Fibroblast of skin of back (primary cell): ENCODE measurements around the gene INKA2.
"Not testable (repeated sequence)": the region's sequence is repeated elsewhere in the genome, so short reads cannot be mapped to it uniquely, and the experiment has no call there.

Experiments used
- DNase-seq: peaks from one replicate; pipeline ENCODE4 v3.0.0-alpha.2; 2013

The INKA2 gene

GRCh38 chr1:111749628-111750027 is 10.4 kb upstream of the INKA2 start:
- DNase-seq = no peak

GRCh38 chr1:111747947-111748346 is 8.8 kb upstream of the INKA2 start:
- DNase-seq = no peak

GRCh38 chr1:111747282-111747734 is 8.1 kb upstream of the INKA2 start:
- DNase-seq = peak; percentile 73

- no peak for DNase-seq
Measured at GRCh38 chr1:111746614-111746999, 7.4 kb upstream of the INKA2 start.

GRCh38 chr1:111745675-111746613 is 6.7 kb upstream of the INKA2 start:
- no peak for DNase-seq

- DNase-seq = peak; percentile 94
Measured at GRCh38 chr1:111743679-111744101, 4.5 kb upstream of the INKA2 start.

- DNase-seq = peak; percentile 84
Measured at GRCh38 chr1:111742938-111743549, 3.8 kb upstream of the INKA2 start.

- not testable (repeated sequence) for DNase-seq
Measured at GRCh38 chr1:111742292-111742691, 3.1 kb upstream of the INKA2 start.

- peak; percentile 77 for DNase-seq
Measured at GRCh38 chr1:111739925-111740765, 950 bp upstream of the INKA2 start.

- DNase-seq = peak; percentile 66
Measured at GRCh38 chr1:111738436-111739193, 580 bp downstream of the INKA2 start.

- no peak for DNase-seq
Measured at GRCh38 chr1:111738133-111738435, 1.1 kb downstream of the INKA2 start.

GRCh38 chr1:111737216-111738132 is 1.7 kb downstream of the INKA2 start:
- peak; percentile 57 for DNase-seq

- DNase-seq = peak; percentile 74
Measured at GRCh38 chr1:111736548-111737215, 2.5 kb downstream of the INKA2 start.

- no peak for DNase-seq
Measured at GRCh38 chr1:111735858-111736544, 3.2 kb downstream of the INKA2 start.

- DNase-seq = peak; percentile 38
Measured at GRCh38 chr1:111735321-111735720, 3.9 kb downstream of the INKA2 start.

GRCh38 chr1:111734856-111735255 is 4.3 kb downstream of the INKA2 start:
- DNase-seq = no peak

- DNase-seq = no peak
Measured at GRCh38 chr1:111734426-111734825, 4.8 kb downstream of the INKA2 start.

- DNase-seq = no peak
Measured at GRCh38 chr1:111733992-111734341, 5.2 kb downstream of the INKA2 start.

GRCh38 chr1:111733183-111733991 is 5.8 kb downstream of the INKA2 start:
- DNase-seq = peak; percentile 83
